Cardiac septum (tissue), 1 donor: ENCODE measurements around the gene COL27A1. TPM values are rescaled to one million over a fixed set of nuclear protein-coding genes. Genes with fewer than 3 reads are reported as not detected.

Experiments used
- DNase-seq: peaks from one replicate; pipeline ENCODE4 v3.0.0-alpha.2; 2020; ENCODE audit warnings: low spot score
- intact Hi-C: fragments of 100-400 bp; cut with DNase I; formaldehyde crosslinking; loops from one replicate; pipeline ENCODE4 v1.14.0; 2022
- total RNA-seq: library from RNA; stranded (reverse); fragmentation: NEBNext Ultra II Directional; extraction: Animal tissue kit (Norgen Biotek cat#: 25700); gene quantifications from one replicate; pipeline ENCODE4 v1.2.1, GENCODE V29; 2021
- donor health status: DM: no; HTN: no; CAD: no.

The COL27A1 gene
- total RNA-seq, 1 donor from 2014 or later, result 12.8 TPM

DNA sequence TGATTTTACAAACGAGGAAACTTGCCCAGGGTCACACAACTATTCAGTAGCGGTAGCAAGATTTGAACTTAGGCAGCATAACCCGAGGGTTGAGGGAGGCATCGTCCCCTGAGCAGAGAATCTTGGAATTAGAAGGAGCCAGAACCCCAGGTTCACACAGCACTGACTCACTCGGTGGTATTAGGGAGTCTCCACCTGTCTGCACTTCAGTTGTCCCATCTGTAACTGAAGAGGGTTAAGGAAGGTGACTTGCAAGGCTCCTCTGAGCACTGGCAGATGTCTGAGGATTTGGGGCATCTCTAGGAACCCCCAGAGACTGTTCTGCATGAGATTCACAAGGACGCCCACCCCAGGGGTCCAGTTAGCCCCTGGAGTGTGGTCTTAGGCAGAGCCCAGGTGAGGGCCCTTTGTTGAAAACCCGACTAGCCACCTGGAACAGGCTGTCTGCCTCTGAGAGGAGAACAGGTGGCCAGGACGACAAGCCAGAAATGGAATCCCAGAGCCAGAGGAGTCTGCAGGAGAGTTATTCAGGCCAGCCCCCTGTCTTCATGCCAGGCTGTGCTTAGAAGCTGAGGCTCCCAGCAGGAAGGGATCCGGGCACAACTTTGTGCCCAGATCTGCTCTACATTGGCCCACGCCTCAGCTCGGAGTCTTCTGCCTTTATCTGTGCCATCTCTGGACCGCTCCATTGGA lies 117.5 kb downstream of the COL27A1 start:
- DNase-seq, result peak; percentile 51
- intact Hi-C loops, result loop anchor here (5.0 kb wide), 3 partner anchors 116 to 191 kb away; partner anchors contain the start of gene COL27A1

DNA sequence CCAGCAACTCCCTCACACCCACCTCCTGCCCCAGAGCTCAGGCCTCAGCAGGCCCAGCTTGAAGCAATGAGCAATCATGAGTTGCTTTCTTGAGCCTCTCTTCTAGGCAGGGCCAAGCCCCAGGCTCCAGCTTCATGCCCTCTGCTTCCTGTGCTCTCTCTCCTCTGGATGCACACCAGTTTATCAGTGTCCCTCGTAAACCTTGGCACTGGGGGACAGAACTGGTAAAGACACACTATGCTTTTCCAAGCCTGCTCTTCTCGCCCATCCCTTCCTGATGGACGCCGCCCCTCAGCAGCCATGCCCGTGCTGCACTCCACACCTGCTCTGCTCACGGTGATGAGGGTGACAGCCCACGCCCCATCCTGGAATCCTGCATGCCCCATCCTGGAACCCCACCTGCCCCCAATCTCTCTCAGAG lies 118.1 kb downstream of the COL27A1 start:
- intact Hi-C loops, result loop anchor here (5.0 kb wide), 3 partner anchors 116 to 191 kb away; partner anchors contain the start of gene COL27A1
- DNase-seq, result no peak

DNA sequence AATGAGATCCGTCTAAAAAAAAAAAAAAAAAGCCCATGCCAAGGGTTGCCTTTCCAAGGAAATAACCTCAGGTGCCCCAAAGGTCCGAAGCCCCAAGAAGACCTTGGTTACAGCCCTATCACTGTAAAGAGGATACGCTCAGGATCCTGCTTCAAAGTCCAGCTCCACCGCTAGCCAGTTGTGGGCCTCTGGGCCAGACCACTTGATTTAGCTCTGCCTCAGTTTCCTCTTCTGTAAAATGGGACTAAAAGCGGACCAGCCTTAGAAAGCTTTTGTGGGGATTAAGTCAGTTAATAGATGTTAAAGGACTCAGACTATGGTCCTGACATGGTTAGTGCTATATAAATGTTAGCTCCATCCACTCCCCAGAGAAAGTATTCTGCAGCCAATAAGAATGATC lies 118.9 kb downstream of the COL27A1 start:
- intact Hi-C loops, result loop anchor here (5.0 kb wide), 3 partner anchors 117 to 192 kb away; partner anchors contain the start of gene COL27A1
- DNase-seq, result peak; percentile 44

DNA sequence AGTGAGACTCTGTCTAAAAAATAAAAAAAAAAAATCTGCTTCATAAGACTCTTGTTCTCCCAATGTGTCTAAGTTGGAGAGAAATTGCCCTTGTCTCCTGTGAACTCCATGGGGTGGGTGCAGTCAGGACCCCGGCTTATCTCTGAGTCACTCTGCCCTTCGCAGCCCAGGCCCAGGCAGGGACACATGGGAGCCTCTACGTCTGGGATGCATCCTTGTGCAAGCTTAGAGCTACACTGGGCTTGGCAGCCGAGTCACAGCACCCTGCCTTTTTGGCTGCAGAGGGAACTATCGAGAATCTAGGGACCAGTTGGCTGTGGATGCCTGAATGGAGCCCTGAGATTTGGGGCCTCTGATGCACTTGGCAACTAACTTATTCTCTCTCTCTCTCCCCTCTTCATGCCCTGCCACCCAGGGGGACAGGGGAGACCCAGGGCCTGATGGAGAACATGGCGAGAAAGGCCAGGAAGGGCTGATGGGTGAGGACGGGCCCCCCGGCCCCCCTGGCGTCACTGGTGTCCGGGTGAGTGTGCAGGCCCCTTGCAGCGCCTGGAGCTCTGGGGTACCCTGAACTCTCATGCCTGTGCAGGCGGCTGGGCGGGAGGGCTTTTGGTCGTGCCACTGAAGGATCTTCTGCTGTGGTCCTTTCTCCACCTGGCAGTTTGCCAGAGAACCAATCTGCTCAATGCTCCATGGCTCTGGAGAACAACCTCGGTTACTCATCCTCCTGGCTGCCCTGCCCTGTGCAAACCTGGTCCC lies 120.1 kb downstream of the COL27A1 start:
- peak; percentile 24 for DNase-seq
- intact Hi-C loops, result no loop called here

DNA sequence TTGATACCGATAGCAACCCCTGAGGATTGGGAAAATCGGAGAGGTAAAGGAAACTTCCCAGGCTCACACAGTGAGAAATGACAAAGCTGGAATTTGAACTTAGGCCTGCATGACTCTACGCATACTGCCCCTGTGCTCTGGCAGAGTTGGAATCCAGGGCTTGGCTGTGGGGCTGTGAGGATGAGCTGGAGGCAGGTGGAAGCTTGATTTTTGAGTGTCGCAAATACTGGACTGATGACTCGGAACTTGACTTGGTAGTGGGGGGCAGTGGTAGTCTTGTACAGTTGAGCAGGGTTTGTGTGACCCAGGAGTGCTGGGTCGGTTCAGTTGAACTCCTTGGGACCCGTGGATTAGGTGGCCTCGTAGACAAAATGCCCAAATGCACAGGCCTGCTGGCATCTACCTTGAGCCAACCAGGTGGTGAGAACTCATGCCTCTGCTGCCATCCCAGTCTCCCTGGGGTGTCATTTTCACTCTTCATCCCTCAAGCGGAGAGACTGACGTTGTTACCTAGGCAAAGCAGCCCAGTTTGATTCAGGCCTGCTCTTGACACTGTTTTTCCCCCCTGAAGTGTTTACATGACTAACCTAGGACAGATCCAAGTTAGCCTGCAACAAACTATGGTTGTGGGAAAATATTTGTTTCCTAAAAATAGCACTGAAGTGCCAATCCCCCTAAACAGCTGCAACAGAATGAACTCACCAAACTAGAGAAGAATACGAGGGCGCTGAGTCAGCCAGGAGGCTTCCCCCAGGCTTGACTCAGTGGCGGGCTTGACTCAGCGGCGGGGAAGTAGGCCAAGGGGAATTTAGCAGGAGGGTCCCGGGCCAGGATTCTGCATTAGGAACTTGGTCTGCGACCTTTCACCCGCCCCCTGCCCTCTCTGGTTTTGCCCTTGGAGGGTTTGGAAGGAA lies 121.8 kb downstream of the COL27A1 start:
- intact Hi-C loops, result no loop called here
- DNase-seq, result peak; percentile 60

DNA sequence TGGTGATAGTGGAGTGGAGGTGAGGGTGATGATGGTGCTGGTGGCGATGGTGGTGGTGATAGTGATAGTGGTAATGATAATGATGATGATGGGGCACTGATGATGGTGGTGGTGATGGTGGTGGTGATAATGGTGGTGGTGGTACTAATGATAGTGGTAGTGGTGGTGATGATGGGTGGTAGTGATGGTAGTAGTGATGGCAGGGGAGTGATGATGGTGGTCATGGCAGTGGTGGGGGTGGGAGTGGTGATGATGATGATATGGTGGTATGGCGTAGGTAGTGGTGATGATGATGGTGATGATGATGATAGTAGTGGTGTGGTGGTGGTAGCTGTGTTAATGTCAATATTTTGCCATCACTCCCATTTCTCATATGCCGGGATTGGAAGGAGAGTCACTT lies 123.0 kb downstream of the COL27A1 start:
- intact Hi-C loops, result no loop called here
- DNase-seq, result peak; percentile 19

DNA sequence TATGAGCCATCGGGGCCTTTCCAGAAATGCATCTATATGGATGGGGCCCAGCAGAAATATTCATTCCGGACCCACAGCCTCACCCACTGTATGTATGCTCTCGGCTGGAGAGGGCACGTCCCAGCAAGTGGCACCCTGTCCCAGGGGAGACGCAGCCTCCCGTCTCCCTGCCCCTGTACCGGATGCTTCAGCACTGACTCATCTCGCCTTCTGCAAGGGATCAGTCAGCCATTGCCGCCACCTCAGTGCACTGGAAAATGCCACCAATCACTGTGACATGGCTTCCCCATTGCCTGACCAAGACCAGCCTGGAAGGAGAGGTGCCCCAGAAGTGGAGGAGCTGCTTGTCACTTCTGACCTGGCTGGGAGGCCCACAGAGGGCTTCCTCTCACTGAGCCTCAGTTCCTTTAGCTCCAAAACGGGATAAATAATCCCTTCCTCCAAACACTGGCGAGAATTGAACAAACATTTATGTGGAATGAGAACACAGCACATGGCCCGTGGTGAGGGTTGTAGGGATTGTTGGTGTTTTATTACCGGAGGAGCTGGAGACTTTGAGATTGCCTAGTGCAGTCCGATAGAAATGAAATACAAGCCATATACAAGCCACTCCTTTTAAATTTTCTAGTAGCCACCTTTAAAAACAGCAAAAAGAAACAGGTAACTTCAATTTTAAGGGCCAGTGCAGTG lies 123.7 kb downstream of the COL27A1 start:
- intact Hi-C loops, result no loop called here
- peak; percentile 46 for DNase-seq

DNA sequence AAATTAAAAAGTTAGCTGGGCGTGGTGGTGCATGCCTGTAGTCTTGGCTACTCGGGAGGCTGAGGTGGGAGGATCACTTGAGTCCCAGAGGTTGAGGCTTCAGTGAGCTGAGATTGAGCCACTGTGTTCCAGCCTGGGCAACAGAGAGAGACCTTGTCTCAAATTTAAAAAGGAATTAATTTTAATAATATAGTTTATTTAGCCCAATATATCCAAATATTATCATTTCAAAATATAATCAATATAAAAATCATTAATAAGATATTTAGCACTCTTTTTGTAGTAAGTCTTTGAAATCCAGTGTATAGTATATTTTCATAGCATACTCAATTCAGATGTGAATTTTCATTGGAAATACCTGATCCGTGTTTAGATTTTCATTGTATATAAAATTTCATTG lies 124.4 kb downstream of the COL27A1 start:
- peak; percentile 41 for DNase-seq
- intact Hi-C loops, result no loop called here

DNA sequence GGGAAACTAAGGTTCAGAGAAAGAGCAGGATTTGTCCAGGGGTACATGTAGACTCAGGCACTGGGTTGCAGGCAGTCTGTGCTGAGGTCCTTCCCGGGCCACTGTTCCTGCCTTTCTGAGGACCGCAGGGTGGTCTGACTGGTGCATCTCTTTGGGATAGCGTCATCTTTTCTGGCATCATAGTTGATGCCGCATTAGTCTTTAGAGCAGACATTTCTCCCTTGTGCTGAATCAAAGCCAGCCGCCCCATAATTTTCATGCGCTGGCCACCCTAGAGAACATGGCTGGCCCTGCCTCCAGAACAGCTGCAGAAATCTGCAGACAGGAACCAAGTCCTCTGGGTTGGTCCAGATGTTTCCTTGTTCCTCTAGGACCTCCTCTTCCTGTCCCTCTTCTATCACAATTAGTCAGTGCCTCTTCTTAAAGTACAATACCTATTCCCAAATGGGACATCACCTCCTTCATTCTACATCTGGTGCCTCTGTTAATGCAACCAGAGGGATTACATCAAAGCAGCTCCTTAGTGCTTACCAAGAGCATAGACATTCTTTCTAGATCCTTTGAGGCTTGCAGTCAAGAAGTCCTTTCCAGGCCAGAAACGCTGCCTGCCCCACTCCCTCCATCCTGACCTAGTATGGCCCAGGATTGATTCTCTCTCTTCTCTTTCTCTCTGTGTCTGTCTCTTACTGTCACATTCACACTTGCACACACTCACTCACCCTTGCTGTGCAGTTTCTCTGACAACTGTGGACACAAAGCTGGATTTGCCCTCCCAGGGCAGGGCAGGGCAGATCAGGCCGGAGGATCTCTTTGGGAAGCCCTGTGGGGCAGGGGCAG lies 125.5 kb downstream of the COL27A1 start:
- intact Hi-C loops, result no loop called here
- DNase-seq, result peak; percentile 19

DNA sequence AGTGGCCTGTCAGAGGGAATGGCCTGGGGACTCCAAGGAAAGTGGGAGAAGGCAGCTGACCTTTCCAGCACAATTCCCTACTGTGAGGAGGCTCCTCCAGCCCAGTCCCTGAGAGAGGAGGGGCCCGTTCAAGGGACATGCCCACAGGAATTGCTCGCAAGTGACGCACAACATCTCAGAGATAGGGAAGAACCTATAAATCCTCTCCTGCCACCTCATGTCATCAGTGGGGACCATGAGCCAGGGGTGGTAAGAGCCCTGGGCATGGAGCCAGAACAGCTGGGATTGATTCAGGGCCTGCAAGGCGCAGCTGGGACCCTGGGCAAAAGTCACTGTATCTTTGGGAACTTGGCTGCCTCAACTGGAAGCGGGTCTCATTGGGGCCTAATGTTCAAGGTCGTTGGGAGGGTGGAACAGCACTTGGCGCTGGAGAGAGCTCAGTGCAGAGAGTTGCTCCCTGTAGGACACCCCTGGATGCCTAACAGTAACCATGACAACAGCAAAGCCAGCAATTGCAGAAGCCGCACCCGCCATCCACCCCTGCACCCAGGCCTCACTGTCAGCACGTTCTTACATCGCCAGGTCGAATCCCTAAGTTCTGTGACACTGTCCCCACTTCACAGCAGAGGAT lies 126.3 kb downstream of the COL27A1 start:
- peak; percentile 67 for DNase-seq
- intact Hi-C loops, result no loop called here

DNA sequence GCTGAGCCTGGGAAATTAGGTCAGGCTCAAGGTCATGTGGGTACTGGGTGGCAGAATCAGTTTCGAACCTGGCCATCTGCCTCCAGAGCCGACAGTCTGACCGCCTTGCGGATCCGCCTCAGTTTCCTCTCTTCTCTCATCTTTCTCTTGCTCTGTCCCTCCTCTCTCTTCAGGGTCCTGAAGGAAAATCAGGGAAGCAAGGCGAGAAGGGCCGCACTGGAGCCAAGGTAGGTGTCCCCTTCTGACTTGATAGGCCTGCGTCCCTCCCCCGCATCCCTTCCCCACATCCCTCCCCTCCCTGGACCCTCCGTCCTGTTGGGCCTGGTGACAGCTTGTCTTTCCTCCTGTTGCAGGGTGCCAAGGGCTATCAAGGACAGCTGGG lies 126.8 kb downstream of the COL27A1 start:
- peak; percentile 59 for DNase-seq
- intact Hi-C loops, result no loop called here

DNA sequence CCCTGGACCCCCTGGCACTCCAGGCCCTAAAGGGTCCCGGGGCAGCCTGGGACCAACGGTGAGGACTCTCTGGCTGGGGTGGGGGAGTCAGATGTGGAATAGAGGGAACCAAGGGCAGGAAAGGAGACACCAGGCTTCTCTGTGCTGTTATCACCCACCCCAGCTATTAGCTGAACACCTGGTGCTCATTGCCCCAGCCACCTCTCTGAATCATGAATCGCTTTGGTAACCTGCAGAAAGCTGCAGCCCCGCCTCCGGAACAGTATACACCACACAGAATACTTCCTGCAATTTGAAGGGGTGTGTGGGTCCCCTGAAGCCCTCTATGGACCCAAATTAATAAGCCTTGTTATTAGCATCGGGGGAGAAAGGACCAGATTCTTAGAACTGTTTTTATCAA lies 127.2 kb downstream of the COL27A1 start:
- DNase-seq, result peak; percentile 41
- intact Hi-C loops, result no loop called here

DNA sequence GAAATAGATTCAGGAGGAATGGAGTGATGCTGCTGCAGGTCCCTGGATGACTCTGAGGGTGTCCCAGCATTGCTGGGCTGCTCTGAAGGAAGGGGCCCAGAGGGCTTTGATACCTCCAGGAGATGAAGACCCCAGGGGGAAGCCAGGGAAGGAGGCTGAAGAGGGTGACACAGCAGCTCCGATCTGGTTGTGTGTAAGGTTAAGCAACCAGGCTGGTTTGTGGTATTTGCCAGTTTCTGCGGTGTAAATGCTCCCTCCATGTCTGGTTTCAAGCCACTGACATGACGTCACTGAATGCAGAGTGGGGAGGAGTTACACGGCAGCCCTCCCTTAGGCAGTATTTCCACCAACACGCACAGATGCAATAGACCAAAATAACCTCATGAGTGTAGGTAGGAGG lies 127.6 kb downstream of the COL27A1 start:
- intact Hi-C loops, result no loop called here
- peak; percentile 29 for DNase-seq

DNA sequence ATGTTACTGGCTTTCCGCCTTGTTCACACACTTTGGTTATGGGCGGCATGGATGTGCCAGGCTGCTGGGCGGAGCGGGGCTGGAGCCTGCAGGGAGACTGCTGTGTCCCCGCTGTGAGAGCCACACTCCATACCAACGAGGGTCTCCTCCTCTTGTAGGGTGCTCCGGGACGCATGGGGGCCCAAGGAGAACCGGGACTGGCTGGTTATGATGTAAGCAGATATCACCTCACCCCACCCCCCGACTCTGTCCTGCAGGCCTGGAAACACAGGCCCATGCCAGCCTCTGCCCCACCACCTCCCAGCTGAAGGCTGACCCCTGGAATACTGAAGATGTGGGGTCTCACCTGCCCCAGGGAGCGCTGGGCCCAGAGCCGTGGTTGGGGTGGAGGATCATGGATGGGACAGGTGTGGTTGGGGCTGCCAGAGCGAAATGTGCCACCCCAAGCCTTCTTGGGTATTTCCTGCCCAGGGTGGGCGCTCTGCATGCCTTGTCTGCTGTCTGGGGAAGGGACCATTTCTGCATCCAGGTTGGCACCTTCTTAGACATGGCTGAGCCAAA lies 128.3 kb downstream of the COL27A1 start:
- DNase-seq, result peak; percentile 65
- intact Hi-C loops, result no loop called here

DNA sequence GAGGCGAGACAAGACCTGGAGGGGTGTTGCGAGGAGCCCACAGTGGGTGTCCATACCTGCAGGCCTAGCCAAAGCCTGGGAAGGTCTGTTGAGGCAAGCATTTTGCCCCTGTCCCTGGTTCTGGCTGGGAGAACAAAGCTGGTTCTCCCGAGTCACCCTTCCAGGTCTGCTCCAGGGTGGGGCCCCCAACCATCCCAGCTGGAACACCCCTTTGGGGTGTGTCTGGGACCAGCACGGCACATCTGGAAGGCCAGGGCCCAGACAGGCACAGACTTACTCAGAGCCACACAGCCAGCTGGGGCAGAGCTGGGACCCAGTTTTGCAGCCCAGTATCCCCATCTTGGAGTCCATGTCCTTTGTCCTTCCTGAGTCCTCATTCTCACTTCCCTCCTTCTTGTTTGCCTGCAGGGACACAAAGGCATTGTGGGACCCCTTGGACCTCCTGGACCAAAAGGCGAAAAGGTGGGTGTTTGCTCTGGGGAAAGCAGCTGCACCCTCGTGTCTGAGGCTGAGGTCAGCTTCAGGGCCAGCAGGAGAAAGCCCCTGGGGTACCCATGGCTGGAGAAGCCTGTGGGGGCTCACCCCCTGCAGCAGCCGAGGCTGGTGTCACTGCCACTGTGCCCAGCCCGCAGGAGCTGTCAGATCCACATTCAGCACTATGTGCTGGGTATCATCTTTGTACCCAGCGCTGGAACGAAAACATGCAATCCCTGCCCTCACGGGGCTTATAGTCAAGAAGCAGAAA lies 129.2 kb downstream of the COL27A1 start:
- intact Hi-C loops, result no loop called here
- DNase-seq, result peak; percentile 73

DNA sequence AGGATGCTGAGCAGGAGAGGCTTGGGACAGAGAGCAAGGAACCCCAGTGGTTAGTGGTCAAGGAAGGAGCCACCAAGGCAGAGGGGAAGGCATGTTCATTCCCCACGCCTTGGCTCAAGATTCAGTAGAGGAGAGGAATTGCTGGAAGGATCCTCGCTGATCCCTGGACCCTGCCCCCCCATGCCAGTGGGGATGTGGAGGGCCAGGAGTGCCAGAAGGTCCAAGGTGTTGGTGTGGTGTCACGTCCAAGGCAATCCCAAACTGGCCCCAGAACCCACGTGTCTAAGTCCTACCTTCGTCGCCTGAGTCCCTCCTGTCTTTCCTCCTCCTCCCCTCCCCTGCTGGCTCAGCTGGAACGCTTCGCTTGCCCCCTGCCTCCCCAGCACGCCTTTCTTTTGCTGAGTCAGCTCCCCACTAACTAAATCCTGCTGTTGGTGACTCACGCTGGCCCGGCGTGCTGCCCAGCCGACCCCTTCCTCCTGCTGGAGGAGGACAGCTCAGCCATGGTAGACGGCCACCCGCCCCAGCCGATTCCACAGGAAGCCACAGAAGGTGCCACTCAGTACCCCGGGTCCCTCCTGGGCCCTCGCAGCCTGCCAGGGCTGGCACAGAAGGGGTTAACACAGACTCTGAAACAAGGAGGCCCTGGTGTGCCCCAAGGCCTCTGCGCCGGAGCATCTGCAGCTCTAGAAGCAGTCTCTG lies 130.0 kb downstream of the COL27A1 start:
- intact Hi-C loops, result no loop called here

More for the DNA sequence above, 130.0 kb downstream of the COL27A1 start:
- DNase-seq, result peak; percentile 70
